Hematopoietic multipotent progenitor cell treated with erythropoietin and hydrocortisone succinate and interleukin-3 and kit ligand, for 4 days (in vitro differentiated cells): Measurements from ENCODE around the gene ANKRA2.
"Not testable (repeated sequence)": the region's sequence is repeated elsewhere in the genome, so short reads cannot be mapped to it uniquely, and the experiment has no call there.

Experiments used
- DNase-seq: peaks from one replicate; pipeline ENCODE4 v3.0.0-alpha.2; 2015

The ANKRA2 gene

GRCh38 chr5:73545403-73545779 lies 20.0 kb downstream of the ANKRA2 start:
- DNase-seq, result no peak

GRCh38 chr5:73544429-73545402 lies 20.7 kb downstream of the ANKRA2 start:
- no peak for DNase-seq

- DNase-seq, result no peak
Observed at GRCh38 chr5:73542020-73542419, 23.4 kb downstream of the ANKRA2 start.

GRCh38 chr5:73540192-73540591 lies 25.2 kb downstream of the ANKRA2 start:
- DNase-seq, result no peak

- DNase-seq, result no peak
Observed at GRCh38 chr5:73539730-73540129, 25.7 kb downstream of the ANKRA2 start.

GRCh38 chr5:73534971-73535370 lies 30.5 kb downstream of the ANKRA2 start:
- no peak for DNase-seq

GRCh38 chr5:73534011-73534644 lies 31.3 kb downstream of the ANKRA2 start:
- DNase-seq, result no peak

- DNase-seq, result no peak
Observed at GRCh38 chr5:73532195-73532594, 33.2 kb downstream of the ANKRA2 start.

GRCh38 chr5:73531356-73531755 lies 34.1 kb downstream of the ANKRA2 start:
- DNase-seq, result no peak

- no peak for DNase-seq
Observed at GRCh38 chr5:73529081-73529480, 36.4 kb downstream of the ANKRA2 start.

GRCh38 chr5:73528248-73528647 lies 37.2 kb downstream of the ANKRA2 start:
- DNase-seq, result no peak

GRCh38 chr5:73525606-73526203 lies 39.7 kb downstream of the ANKRA2 start:
- DNase-seq, result no peak

GRCh38 chr5:73523861-73524260 lies 41.6 kb downstream of the ANKRA2 start:
- no peak for DNase-seq

GRCh38 chr5:73522989-73523388 lies 42.5 kb downstream of the ANKRA2 start:
- DNase-seq, result no peak

- peak; percentile 92 for DNase-seq
Observed at GRCh38 chr5:73519531-73520283, 45.7 kb downstream of the ANKRA2 start.

- DNase-seq, result peak; percentile 26
Observed at GRCh38 chr5:73515232-73515631, 50.2 kb downstream of the ANKRA2 start.

- no peak for DNase-seq
Observed at GRCh38 chr5:73514418-73514817, 51.0 kb downstream of the ANKRA2 start.

GRCh38 chr5:73513996-73514395 lies 51.4 kb downstream of the ANKRA2 start:
- DNase-seq, result no peak

- DNase-seq, result not testable (repeated sequence)
Observed at GRCh38 chr5:73508521-73508920, 56.9 kb downstream of the ANKRA2 start.

GRCh38 chr5:73507062-73507461 lies 58.4 kb downstream of the ANKRA2 start:
- no peak for DNase-seq

GRCh38 chr5:73506459-73506955 lies 58.9 kb downstream of the ANKRA2 start:
- no peak for DNase-seq
